ENCODE data around the gene TRIM63. TPM values are rescaled to one million over a fixed set of nuclear protein-coding genes. Genes with fewer than 3 reads are reported as not detected.
"Not testable (repeated sequence)": the region's sequence is repeated elsewhere in the genome, so short reads cannot be mapped to it uniquely, and the experiment has no call there.

Gene TRIM63
- total RNA-seq, 1 experiment from 2014 or later = not detected

GRCh38 chr1:26109229-26110164, 42.1 kb upstream of the TRIM63 start:
- Histone ChIP-seq H2BK5ac (ENCODE audit: insufficient read length, low read length) (no peak overlapping the region), H3K56ac (ENCODE audit: insufficient read length, low read depth, low read length) (no peak overlapping the region), H3K4ac (ENCODE audit: low read depth, low read length) (no peak overlapping the region), H3K79me1 (ENCODE audit: insufficient read depth, low read depth, low read length, poor library complexity, severe bottlenecking) (no peaks in the 10 kb centered on the region), H2BK120ac (ENCODE audit: low read depth, low read length, poor library complexity, severe bottlenecking) (no peak overlapping the region), H3K18ac (ENCODE audit: insufficient read length, low read depth, low read length) (no peak overlapping the region), H4K8ac (replicated peaks; ENCODE audit: insufficient read length, low read depth, low read length) (no peak overlapping the region), H2BK20ac (ENCODE audit: low read depth, low read length, poor library complexity, severe bottlenecking) (no peak overlapping the region), H4K91ac (ENCODE audit: insufficient read length, low read depth, low read length) (no peak overlapping the region), H3K23me2 (ENCODE audit: insufficient read length, low read depth, low read length, poor library complexity, severe bottlenecking) (peaks cover 11% of the 10 kb centered on the region), H3K9ac (ENCODE audit: extremely low read depth, insufficient read length, low read length) (no peak overlapping the region), H3K23ac (ENCODE audit: insufficient read length, low read depth, low read length) (no peak overlapping the region), H3K79me2 (ENCODE audit: insufficient read depth, low read length) (no peaks in the 10 kb centered on the region), H3T11ph (ENCODE audit: low read length) (no peak overlapping the region), H3K27me3 (ENCODE audit: insufficient read depth, low read length) (no peaks in the 10 kb centered on the region), H3K9me3 (ENCODE audit: control insufficient read depth, low read depth, low read length) (no peaks in the 10 kb centered on the region), H2AK5ac (ENCODE audit: insufficient read length, low read length) (no peak overlapping the region), H3K27ac (ENCODE audit: insufficient read length, low read depth, low read length) (no peak overlapping the region), H4K5ac (ENCODE audit: insufficient read length, low read depth, low read length) (no peak overlapping the region), H2BK15ac (ENCODE audit: low read depth, low read length) (no peak overlapping the region), H2AFZ (ENCODE audit: low read length) (no peak overlapping the region), H3K14ac (ENCODE audit: insufficient read depth, low read length) (no peak overlapping the region), H3K4me1 (ENCODE audit: insufficient read depth, low read length) (no peaks in the 10 kb centered on the region), H4K20me1 (ENCODE audit: control insufficient read depth, insufficient read depth, insufficient read length) (no peaks in the 10 kb centered on the region), H3K4me2 (ENCODE audit: insufficient read depth, insufficient read length, low read length) (no peak overlapping the region), H2BK12ac (ENCODE audit: insufficient read length, low read depth, low read length) (no peak overlapping the region)
- Mint-ChIP-seq H3K27me3 (ENCODE audit: low read depth) (peaks cover 18% of the 10 kb centered on the region), H3K4me1 (peaks cover 21 to 25% of the 10 kb centered on the region in 2 experiments), H3K9me3 (peaks cover 0 to 2% of the 10 kb centered on the region in 2 experiments; a peak in 1 of 5 replicates), H3K27ac (no peak overlapping the region), H3K4me3 (peak overlapping the region; percentile 86 to 97), H3K36me3 (ENCODE audit: insufficient read depth in 1 of 3, low read depth in 3 of 3) (peaks cover 2 to 6% (median 5%) of the 10 kb centered on the region in 3 experiments; a peak in 5 of 7 replicates)
- peak; percentile 2 for DNase-seq
- no CpG with 5 or more reads among the region's 5 CpGs for WGBS (ENCODE audit: extremely low coverage, insufficient read length, low lambda C conversion rate)
- no peak for TF ChIP-seq CTCF (conservative IDR thresholded peaks at IDR 0.05)

GRCh38 chr1:26105226-26105548, 37.8 kb upstream of the TRIM63 start:
- Mint-ChIP-seq H3K4me1 (peaks cover 7 to 13% of the 10 kb centered on the region in 2 experiments), H3K27me3 (ENCODE audit: low read depth) (peaks cover 22% of the 10 kb centered on the region)
- H2BK5ac ChIP-seq (ENCODE audit: insufficient read length, low read length); H3K79me2 ChIP-seq (ENCODE audit: insufficient read depth, low read length); DNase-seq; H3K18ac ChIP-seq (ENCODE audit: insufficient read length, low read depth, low read length); H3K9me3 ChIP-seq (ENCODE audit: control insufficient read depth, low read depth, low read length); H3K9ac ChIP-seq (ENCODE audit: extremely low read depth, insufficient read length, low read length); H2BK15ac ChIP-seq (ENCODE audit: low read depth, low read length); H4K8ac ChIP-seq (replicated peaks; ENCODE audit: insufficient read length, low read depth, low read length); H2AK5ac ChIP-seq (ENCODE audit: insufficient read length, low read length); H2AFZ ChIP-seq (ENCODE audit: low read length); H3K4me1 ChIP-seq (ENCODE audit: insufficient read depth, low read length); H3T11ph ChIP-seq (ENCODE audit: low read length); H3K9me3 Mint-ChIP-seq; H3K4ac ChIP-seq (ENCODE audit: low read depth, low read length); H3K27me3 ChIP-seq (ENCODE audit: insufficient read depth, low read length); H2BK20ac ChIP-seq (ENCODE audit: low read depth, low read length, poor library complexity, severe bottlenecking); H3K36me3 Mint-ChIP-seq (ENCODE audit: insufficient read depth in 1 of 3, low read depth in 3 of 3); H4K20me1 ChIP-seq (ENCODE audit: control insufficient read depth, insufficient read depth, insufficient read length); H3K56ac ChIP-seq (ENCODE audit: insufficient read length, low read depth, low read length); H2BK12ac ChIP-seq (ENCODE audit: insufficient read length, low read depth, low read length); H3K27ac ChIP-seq (ENCODE audit: insufficient read length, low read depth, low read length); H3K23me2 ChIP-seq (ENCODE audit: insufficient read length, low read depth, low read length, poor library complexity, severe bottlenecking); H3K23ac ChIP-seq (ENCODE audit: insufficient read length, low read depth, low read length); H4K5ac ChIP-seq (ENCODE audit: insufficient read length, low read depth, low read length); H3K79me1 ChIP-seq (ENCODE audit: insufficient read depth, low read depth, low read length, poor library complexity, severe bottlenecking); H3K4me3 Mint-ChIP-seq; H2BK120ac ChIP-seq (ENCODE audit: low read depth, low read length, poor library complexity, severe bottlenecking); H4K91ac ChIP-seq (ENCODE audit: insufficient read length, low read depth, low read length); H3K14ac ChIP-seq (ENCODE audit: insufficient read depth, low read length); H3K4me2 ChIP-seq (ENCODE audit: insufficient read depth, insufficient read length, low read length); H3K27ac Mint-ChIP-seq: not testable (repeated sequence)
- no CpG with 5 or more reads among the region's 5 CpGs for WGBS (ENCODE audit: extremely low coverage, insufficient read length, low lambda C conversion rate)
